NCI-H345 treated with DMSO at 0.1 percent for 48 hours (cell line): ENCODE results near the gene CADPS2.

Experiments used
- DNase-seq: peaks from one replicate; lab custom pipeline; 2025; ENCODE audit not compliant: unreplicated experiment; lab: John Stamatoyannopoulos, UW

CADPS2 gene

GRCh38 chr7:122543891-122544290, 342.4 kb downstream of the CADPS2 start:
- DNase-seq, result no peak

DNA sequence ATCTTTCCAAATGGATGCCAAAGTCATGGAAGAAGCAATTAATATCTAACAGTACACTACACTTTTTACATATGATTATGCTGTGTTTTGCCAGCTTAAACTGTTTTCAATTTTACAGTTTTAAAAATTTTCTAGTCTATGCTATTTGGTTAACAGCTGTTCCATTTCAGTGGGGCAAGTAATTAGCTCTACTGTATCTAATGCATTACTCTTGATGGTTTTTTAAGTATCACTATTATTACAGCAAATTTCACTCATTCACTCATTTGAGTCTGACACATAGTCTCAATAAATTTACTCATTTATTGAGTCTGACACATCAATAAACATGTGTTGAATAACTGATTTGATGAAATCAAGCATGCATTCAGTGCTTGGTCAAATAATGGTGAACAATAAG, 343.1 kb downstream of the CADPS2 start:
- DNase-seq, result no peak

GRCh38 chr7:122535086-122535485, 351.2 kb downstream of the CADPS2 start:
- no peak for DNase-seq

DNA sequence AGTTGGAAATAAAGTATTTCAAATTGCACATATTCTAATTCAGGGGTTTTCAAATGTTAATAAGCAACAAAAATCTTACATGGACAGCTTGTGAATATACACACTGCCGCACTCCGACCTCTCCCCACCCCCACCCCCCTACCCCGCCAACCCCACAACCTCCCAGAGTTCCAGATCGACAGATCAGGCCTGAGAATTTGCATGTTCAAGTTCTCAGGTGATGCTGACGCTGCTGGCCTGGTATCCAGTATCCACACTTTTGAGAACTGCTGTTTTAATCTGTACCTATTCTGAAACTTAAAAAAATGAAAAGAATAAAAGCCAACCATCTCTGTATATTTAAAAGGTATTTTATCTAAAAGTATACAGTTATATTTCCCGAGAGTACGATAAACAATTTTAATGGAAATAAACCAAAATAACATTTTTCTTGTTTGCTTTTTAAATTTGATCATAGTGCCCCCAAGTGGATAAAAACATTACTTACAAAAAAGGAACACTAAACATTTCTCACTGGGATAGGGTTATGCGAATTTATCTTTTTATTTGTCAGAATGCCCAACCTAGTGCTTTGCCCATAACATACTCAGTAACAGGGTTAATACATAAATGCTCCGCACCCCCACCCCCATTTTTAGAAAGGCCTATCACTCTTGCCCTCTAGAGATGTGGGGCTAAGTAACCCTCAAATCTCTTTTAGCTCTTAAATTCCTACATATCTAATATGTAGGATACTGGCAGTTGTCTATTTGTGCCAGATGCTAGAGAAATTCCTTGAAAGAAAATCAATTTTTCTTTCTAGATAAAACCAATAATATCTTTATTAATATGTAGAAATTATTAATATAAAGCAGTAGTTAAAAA, 353.6 kb downstream of the CADPS2 start:
- DNase-seq, result peak; percentile 17

GRCh38 chr7:122528879-122529481, 357.3 kb downstream of the CADPS2 start:
- peak; percentile 67 for DNase-seq

DNA sequence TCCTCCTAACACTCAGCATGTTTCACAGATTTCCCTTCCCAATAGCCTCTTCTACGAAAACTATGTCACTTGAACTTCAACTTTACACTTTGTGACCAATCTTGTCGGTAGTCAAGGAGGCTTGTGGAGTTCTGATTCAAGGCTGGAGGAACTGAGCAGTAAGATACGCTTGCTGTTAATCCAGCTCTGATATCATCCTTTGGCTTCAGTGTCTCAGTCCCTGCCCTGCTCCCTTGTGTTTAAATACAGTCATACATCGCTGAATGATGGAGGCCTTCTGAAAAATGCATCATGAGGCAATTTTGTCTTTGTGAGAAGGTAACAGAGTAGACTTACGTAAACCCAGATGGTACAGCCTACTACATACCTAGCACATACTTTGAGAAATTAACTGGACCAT, 360.9 kb downstream of the CADPS2 start:
- DNase-seq, result no peak

DNA sequence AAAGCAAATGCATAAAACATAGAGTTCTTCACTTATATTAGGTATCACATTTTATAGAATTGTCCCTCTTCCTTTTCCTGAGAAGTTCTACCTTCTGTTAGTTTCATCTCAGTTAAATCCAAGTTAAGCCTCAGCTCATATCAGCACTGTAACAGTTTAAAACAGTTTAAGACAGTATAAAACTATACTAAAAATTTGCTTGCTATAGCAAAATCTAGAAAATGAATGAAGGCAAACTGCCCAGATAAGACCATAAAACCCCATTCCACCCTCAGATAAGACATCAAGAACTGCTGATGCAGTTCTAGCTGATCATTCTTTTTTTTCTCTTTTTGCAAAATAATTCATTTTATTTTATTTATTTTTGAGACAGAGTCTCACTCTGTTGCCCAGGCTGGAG, 364.5 kb downstream of the CADPS2 start:
- DNase-seq, result no peak

DNA sequence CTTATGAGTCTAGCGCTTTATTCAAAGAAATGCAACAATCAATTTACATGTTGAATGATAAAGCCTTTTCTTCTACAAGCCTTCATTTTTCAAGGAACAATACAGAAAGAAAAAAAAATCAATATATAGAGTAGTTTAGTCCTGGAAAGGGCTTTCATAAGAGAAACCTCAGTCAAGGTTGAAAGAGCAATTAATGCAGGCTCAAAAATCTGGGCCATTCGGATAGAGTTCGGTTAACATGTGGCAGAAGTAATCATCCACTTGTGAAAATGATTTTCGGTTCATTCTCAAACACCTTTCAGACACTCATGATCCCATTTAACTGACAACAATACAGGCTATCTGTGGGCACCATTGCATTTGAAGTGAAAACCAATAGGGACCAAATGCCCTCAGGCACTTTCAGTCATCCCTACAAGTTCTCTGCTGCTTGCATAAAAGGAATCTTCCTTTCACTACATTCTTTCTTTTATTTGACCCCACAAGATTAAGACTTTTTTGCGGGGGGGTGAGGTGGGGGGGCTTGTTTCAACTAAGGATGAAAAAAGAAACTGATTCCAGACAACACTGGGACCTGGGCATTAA, 365.2 kb downstream of the CADPS2 start:
- peak; percentile 60 for DNase-seq

DNA sequence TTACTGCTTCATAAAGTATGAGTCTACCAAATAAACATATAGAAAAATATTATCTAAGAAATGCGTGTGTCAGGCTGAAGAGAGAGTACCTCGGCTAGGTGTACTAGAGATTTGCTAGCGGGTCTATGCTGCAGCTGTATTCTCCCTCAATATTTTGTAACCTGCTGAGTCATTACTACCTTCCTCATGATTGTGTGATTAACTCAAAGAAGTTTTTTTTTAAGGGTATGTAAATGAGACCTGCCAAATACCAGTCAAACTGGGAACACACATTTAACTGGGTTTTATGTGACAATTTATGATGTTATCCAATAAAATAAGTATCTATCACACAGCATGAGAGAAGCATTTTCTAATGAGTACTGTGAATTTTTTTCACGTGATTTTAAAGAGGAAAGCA, 367.8 kb downstream of the CADPS2 start:
- DNase-seq, result no peak

DNA sequence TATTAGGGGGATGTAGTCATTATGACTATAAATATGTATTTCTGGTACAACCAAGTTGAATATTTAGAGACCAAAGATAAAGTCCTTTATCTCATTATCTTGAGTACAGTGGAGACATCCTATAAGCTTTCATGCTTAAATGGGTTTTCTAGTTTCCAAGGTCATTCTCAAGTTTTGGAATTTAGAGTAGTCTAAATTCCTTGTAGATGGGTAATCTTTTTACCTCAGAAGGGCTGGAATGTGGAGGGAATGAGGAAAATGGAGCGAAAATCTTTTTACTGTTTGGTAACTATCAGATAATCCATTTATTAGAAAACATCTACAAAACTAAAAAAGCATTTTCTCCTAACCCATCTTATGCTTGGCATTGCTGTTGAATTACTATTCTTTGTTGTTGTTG, 368.7 kb downstream of the CADPS2 start:
- DNase-seq, result no peak

- no peak for DNase-seq
These were observed 370.9 kb downstream of the CADPS2 start for GRCh38 chr7:122515404-122515803.

DNA sequence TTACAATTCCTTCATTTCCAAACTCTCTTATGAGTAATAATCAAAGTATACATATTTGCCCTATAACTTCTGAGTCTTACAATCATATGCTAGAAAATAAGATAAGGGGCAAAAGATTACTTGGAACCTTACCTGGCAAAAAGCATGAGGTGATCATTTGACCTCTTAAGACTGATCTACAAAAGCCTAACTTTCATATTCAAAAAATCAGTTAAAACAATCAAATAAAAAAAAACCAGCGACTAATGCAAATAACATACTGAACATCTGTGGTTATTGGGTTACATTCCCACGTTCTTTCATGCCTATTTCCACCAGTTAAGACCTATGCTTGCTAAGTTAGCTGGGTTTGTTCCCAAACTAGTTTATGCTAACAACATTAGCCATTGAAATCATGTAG, 375.0 kb downstream of the CADPS2 start:
- DNase-seq, result no peak

DNA sequence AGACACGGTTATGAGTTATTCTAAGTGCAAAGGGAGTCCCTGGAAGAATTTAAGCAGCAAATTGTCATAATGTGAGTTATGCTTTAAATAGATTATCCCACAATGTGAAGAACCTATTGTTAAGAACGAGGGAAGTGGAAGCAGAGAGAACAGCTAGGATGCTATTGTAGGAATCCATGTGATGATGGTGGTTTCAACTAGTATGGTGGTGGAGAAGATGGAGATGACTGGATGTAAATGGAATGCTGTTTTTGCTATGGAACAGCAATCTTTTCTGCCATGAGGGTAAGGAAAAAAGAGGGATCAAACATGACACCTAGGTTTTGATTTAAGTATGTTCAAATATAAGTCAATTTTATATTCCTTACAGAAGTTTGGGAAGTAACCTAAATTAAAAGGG, 378.7 kb downstream of the CADPS2 start:
- no peak for DNase-seq

DNA sequence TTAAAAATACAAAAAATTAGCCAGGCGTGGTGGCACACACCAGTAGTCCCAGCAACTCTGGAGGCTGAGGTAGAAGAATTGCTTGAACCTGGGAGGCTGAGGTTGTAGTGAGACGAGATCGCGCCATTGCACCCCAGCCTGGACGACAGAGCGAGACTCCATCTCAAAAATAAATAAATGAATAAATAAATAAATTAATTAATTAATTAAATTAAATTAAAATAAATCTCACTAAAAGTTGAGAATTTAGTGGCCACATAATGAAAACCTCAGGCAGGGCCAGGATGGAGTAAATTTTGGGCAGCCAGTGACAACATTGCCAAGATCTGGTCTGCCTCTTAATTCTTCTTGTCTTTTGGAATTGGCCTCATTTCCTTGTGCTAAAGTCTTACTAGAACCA, 394.3 kb downstream of the CADPS2 start:
- no peak for DNase-seq

GRCh38 chr7:122488241-122488640, 398.0 kb downstream of the CADPS2 start:
- no peak for DNase-seq

- no peak for DNase-seq
These were observed 399.1 kb downstream of the CADPS2 start for GRCh38 chr7:122487131-122487530.

- DNase-seq, result no peak
These were observed 400.4 kb downstream of the CADPS2 start for GRCh38 chr7:122485856-122486255.

GRCh38 chr7:122482212-122482611, 404.0 kb downstream of the CADPS2 start:
- DNase-seq, result no peak

GRCh38 chr7:122470859-122471258, 415.4 kb downstream of the CADPS2 start:
- no peak for DNase-seq

DNA sequence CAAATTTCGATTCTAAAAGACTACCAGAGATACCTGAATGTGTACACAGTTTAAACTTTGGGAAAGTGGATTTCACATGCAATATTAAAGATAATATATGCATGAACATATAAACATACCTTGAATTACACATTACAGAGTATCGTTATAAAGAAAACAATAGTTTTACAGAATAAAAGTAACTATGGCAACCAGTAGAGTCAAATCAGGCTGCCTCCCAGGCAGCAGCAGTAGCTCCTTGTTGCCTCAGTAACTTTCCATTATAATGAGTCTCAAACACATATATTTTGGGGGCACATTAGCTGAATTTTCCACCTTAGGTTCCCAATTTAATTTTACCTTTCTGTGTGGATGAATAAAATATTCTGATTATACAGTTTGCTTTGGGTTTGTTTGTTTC, 417.3 kb downstream of the CADPS2 start:
- no peak for DNase-seq

- DNase-seq, result no peak
These were observed 418.4 kb downstream of the CADPS2 start for GRCh38 chr7:122467661-122468449.

DNA sequence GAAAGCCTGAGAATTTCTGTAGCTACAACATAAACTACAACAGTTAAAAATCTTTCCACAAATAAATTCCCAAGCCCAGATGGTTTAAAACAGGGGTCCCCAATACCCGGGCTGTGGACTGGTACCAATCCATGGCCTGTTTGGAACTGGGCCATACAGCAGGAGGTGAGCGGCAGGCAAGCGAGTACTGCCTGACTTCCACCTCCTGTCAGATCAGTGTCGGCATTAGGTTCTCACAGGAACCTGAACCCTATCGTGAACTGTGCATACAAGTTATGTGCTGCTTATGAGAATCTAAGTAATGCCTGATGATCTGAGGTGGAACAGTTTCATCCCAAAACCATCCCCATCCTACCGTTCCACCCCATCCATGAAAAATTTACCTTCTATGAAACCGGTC, 421.0 kb downstream of the CADPS2 start:
- DNase-seq, result no peak
